ENCODE measurements around the gene CITED4. TPM values are rescaled to one million over a fixed set of nuclear protein-coding genes. Genes with fewer than 3 reads are reported as not detected.

CITED4 gene
- total and polyA plus RNA-seq, 2 donors (not counting 3 experiments of a cell fraction or from before 2014, with no cell fraction given): 3.8 to 11.3 TPM

- CTCF ChIA-PET: interaction anchor here (1.1 to 2.5 kb wide), 4 partner anchors 14 to 38 kb away, joined by 3 to 8 read pairs (median 3); no protein-coding TSS in a partner anchor
- H3K79me2 ChIP-seq (ENCODE audit: control insufficient read depth, insufficient read depth, low read length): no peaks in the 10 kb centered on the region
- no peaks in the 10 kb centered on the region for H3K36me3 ChIP-seq (ENCODE audit: control insufficient read depth in 2 of 2, extremely low read depth in 1 of 2, insufficient read depth in 2 of 2, low read length in 2 of 2)
- no peak for TF ChIP-seq GATA2 (IDR thresholded peaks at IDR 0.05; ENCODE audit: insufficient read depth, insufficient read length, low read depth, low read length)
- no peak for TF ChIP-seq CTCF (IDR thresholded peaks at IDR 0.05; ENCODE audit: extremely low read depth in 1 of 2, insufficient read depth in 1 of 2, low read depth in 1 of 2, low read length in 2 of 2)
- TF ChIP-seq POLR2AphosphoS5 (IDR thresholded peaks at IDR 0.05; ENCODE audit: insufficient read depth, low read depth, low read length): no peak
- TF ChIP-seq POLR2A (IDR thresholded peaks at IDR 0.05; ENCODE audit: low read depth, low read length): no peak
- TF ChIP-seq JUN (IDR thresholded peaks at IDR 0.05; ENCODE audit: borderline replicate concordance, insufficient read depth, insufficient read length, low read depth): no peak
- no peak for TF ChIP-seq EZH2 (IDR thresholded peaks at IDR 0.05; ENCODE audit: borderline replicate concordance, low read depth, low read length, severe bottlenecking)
- TF ChIP-seq FOS (IDR thresholded peaks at IDR 0.05; ENCODE audit: borderline replicate concordance, insufficient read depth, low read length): no peak
- no peak for TF ChIP-seq MAX (IDR thresholded peaks at IDR 0.05; ENCODE audit: insufficient read depth, insufficient read length)
- TF ChIP-seq MYC (IDR thresholded peaks at IDR 0.05; ENCODE audit: low read depth, low read length): no peak
- no TSS peak for BruUV-seq (replicated peaks)
- no peak for FAIRE-seq
- dilution Hi-C loops (cut with MboI; ENCODE audit: extremely low pct_ligation_motif_present, low sequenced_read_pairs): no loop called here
- no peak for DNase-seq (ENCODE audit: low read depth, low spot score)
- no peaks in the 10 kb centered on the region for H3K27me3 ChIP-seq (ENCODE audit: control insufficient read depth in 2 of 2, insufficient read depth in 2 of 2, low read length in 2 of 2)
- peaks cover 14% of the 10 kb centered on the region for H3K4me1 ChIP-seq (ENCODE audit: control insufficient read depth, extremely low read depth, insufficient read depth, low read length)
- H3K9me1 ChIP-seq (replicated peaks; ENCODE audit: control insufficient read depth, extremely low read depth, insufficient read depth, low read length): no peaks in the 10 kb centered on the region
- intact Hi-C loops (cut with micrococcal nuclease): no loop called here
- no peak overlapping the region for H3K4me3 ChIP-seq (replicated peaks in 1 of 3; ENCODE audit: insufficient read depth in 1 of 3, low read depth in 1 of 3, low read length in 3 of 3)
- no peak overlapping the region for H3K4me2 ChIP-seq (ENCODE audit: insufficient read depth, low read length)
- no peaks in the 10 kb centered on the region for H3K9me3 ChIP-seq (replicated peaks; ENCODE audit: control insufficient read depth, insufficient read depth, low read length)
- POLR2A ChIA-PET: no interaction called here
- H3K27ac ChIP-seq (ENCODE audit: insufficient read depth, low read depth, low read length): no peak overlapping the region
- H3K9ac ChIP-seq (replicated peaks; ENCODE audit: extremely low read depth, insufficient read depth, low read length): no peak overlapping the region
- H2AFZ ChIP-seq (ENCODE audit: low read depth, low read length): no peak overlapping the region
- H4K20me1 ChIP-seq (replicated peaks; ENCODE audit: control insufficient read depth, extremely low read depth, insufficient read depth, low read length): no peaks in the 10 kb centered on the region
Measured at GRCh38 chr1:40896482-40896881, 34.3 kb upstream of the CITED4 start.
